Epithelial cell of esophagus (primary cell): ENCODE results near the gene PTK7.

Experiments used
- DNase-seq: peaks from one replicate; pipeline ENCODE4 v3.0.0; 2010; ENCODE audit warnings: low read depth
- H3K4me3 ChIP-seq: 2 replicates; pipeline ENCODE4 v1.5.1; 2011; ENCODE audit warnings: mild to moderate bottlenecking, low read length, control low read depth
- TF ChIP-seq, protein P1 (sequence below): IDR thresholded peaks from 2 replicates; pipeline ENCODE4 v1.5.1; 2011; ENCODE audit warnings: low read depth, mild to moderate bottlenecking, low read length, control low read depth, inconsistent platforms; ENCODE audit not compliant: insufficient read depth; ENCODE audit errors: missing control alignments

PTK7 gene

DNA sequence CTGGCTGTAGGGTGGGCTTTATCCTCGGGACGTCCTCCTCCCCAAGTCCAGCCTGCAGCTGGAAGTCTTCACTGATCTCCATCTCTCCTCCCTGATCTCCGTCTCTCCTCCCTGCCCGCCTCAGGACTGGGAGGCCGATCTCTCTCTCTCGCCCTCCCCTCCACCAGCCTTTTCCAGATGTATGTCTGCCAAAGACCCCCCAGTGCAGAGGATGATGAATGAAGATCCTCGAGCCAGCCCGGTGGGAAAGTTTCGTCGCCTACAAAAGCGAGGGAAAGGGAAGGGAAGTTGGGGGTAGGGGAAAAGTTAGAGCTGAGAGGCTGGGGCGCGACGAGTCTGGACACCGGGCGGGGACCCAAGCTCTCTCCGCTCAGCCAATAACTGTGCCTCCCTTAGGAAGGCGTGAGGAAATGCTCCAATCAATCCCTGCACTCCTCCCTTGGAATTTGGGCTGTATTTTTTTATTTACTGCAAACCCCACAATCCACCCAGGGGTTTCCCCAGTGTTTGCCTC is 94.4 kb downstream of the PTK7 start:
- DNase-seq: no peak
- peak overlapping the region; percentile 81 for H3K4me3 ChIP-seq
- TF ChIP-seq, protein P1, sequence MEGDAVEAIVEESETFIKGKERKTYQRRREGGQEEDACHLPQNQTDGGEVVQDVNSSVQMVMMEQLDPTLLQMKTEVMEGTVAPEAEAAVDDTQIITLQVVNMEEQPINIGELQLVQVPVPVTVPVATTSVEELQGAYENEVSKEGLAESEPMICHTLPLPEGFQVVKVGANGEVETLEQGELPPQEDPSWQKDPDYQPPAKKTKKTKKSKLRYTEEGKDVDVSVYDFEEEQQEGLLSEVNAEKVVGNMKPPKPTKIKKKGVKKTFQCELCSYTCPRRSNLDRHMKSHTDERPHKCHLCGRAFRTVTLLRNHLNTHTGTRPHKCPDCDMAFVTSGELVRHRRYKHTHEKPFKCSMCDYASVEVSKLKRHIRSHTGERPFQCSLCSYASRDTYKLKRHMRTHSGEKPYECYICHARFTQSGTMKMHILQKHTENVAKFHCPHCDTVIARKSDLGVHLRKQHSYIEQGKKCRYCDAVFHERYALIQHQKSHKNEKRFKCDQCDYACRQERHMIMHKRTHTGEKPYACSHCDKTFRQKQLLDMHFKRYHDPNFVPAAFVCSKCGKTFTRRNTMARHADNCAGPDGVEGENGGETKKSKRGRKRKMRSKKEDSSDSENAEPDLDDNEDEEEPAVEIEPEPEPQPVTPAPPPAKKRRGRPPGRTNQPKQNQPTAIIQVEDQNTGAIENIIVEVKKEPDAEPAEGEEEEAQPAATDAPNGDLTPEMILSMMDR: no peak

DNA sequence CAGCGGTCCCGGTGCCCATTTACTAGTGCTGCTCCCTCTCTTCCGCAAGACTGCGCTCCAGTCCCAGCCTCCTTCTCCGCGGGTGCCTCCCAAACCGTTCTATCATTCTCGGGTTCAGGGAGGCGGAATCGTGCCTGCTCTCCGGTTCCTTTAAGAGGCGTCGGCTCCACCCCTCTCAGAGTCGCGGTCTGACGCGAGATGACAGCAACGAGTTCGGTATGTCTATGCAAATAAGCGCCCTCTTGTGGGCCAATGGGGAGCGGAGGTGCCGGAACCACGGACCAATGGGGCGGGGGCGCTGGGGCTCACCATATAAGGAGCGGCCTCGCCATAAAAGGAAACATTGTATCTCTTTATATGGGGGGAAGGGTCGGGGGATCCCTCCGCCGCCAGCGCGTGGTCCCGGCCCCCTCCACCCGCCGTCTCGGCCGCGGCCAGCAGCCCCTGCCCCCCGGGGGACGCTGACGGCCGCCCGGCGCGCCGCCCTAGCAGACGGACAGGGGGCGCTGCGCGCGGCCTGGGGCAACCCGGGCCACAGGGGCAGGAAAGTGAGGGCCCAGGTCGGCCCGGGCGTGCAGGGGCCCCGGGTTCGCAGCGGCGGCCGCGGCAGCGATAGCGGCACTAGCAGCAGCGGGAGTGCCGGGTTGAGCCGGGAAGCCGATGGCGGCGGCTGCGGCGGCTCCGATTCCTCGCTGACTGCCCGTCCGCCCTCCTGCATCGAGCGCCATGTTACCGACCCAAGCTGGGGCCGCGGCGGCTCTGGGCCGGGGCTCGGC is 95.0 kb downstream of the PTK7 start, which contains the start of gene SRF:
Gene SRF (plus strand): TSS at position 339 of the 776 bp plus-strand sequence. CDS start 388 bp downstream, at position 727.
- TF ChIP-seq, protein P1: peak; percentile 13
- H3K4me3 ChIP-seq: peak within 1 kb of the TSS; percentile 81
- peak; percentile 99 for DNase-seq

DNA sequence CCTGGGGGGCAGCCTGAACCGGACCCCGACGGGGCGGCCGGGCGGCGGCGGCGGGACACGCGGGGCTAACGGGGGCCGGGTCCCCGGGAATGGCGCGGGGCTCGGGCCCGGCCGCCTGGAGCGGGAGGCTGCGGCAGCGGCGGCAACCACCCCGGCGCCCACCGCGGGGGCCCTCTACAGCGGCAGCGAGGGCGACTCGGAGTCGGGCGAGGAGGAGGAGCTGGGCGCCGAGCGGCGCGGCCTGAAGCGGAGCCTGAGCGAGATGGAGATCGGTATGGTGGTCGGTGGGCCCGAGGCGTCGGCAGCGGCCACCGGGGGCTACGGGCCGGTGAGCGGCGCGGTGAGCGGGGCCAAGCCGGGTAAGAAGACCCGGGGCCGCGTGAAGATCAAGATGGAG is 95.6 kb downstream of the PTK7 start:
- TF ChIP-seq, protein P1: no peak
- peak overlapping the region; percentile 81 for H3K4me3 ChIP-seq
- no peak for DNase-seq

DNA sequence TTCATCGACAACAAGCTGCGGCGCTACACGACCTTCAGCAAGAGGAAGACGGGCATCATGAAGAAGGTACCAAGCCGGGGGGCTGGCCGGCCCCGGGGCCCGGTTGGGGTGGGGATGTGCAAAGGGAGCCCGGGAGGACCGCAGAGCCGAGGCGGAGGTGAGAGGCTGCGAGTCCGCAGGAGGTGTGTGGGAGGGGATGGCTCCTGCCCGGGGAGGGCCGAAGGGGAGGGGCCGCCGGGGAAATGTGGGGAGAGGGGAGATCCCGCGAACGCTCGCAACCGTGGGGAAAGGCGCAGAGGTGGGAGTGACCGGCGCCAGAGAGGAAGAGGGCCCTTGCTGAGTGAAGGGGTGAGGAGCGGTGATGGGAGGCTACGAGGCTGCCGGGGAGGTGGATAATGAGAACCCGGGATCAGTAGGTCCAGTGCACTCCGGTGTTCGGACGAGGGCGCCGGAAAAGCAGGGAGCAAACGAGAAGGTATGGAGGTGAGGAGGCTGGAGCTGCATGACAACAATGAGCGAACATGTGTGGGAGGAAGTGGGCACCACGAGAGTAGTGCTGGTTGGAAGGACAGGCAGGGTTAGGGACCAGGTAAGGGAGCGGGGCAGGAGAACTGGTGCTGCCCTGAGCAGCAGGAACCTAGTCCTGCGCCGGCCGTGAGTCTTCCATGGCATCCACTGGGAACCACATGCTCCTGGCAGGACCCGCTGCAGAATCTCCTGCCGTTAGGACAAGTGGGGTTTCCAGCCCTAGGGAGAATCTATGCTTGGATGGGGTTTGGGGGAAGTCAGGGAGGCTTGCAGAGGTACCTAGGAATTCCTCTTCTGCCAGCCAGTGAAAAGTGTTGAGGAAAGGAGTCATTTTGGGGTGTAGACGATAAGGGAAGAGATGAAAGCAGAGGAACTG is 96.2 kb downstream of the PTK7 start:
- TF ChIP-seq, protein P1: no peak
- H3K4me3 ChIP-seq: peak overlapping the region; percentile 81
- peak; percentile 45 for DNase-seq

DNA sequence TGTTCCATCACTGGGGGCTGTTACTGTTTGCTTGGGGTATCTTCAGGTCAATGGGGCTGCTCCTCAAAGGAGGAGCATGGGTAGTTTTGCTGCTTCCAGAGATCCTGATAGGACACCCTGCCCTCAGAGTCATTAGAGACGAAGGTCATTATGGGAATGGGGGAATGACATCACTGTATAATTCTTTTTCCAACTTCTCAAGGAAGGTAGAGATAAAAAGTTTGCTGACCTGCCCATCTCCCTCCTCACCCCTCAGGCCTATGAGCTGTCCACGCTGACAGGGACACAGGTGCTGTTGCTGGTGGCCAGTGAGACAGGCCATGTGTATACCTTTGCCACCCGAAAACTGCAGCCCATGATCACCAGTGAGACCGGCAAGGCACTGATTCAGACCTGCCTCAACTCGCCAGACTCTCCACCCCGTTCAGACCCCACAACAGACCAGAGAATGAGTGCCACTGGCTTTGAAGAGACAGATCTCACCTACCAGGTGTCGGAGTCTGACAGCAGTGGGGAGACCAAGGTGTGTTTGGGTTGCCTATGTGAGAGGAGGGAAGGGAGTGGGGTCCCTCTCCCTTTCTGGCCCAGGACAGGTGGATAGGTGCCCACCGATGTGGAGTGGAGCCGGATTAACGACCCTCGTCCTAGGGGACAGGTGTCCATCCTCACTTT is 97.6 kb downstream of the PTK7 start:
- TF ChIP-seq, protein P1: no peak
- peak overlapping the region; percentile 16 for H3K4me3 ChIP-seq
- peak; percentile 26 for DNase-seq

DNA sequence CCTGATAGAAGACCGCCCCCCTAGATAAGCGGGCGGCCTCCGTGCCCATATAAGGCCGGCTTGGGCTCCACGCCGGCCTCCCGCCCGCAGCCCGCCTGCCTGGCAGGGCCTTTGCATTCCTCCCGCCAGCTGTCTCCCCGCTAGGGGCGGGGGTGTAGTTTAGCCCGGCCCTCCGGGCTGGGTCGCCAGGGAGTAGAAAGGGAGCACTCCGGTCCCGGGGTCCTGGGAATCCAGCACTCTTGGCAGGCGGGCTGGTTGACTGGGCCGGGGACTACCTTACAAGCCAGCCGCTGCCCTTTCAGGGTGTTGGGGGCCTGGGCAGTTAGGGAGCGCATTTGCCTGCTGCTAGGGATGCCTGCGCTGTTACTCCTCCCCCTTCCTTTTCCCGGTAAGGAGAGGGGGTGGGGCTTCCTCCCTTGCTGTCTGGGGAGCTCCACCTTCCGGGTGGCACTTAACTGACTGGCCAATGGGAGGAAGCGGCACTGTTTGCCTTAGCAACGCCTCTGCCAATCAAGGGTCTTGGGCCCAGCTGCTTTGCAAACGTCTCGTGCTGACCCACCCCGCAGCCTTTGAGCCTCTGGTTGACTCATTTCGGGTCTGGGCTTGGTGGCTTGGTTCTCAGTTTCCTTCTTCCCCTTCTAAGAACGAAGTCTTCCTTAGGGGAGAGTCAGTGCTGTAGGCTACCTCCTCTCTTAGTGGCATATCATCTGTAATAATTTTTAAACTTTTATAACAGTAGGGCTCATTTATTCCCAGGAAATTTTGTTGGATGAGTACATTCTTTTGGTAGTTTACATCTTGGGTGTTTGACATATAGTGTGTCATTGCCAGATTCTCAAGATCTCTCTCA is 98.4 kb downstream of the PTK7 start:
- TF ChIP-seq, protein P1: peak; percentile 29
- peak; percentile 99 for DNase-seq
- H3K4me3 ChIP-seq: peak overlapping the region; percentile 36
